GM10266 (cell line): Measurements from ENCODE around the gene TBC1D16.

Experiments used
- DNase-seq: peaks from one replicate; pipeline ENCODE4 v3.0.0; 2012; ENCODE audit errors: extremely low spot score
- TF ChIP-seq, protein P1 (sequence below): IDR thresholded peaks from 2 replicates; pipeline ENCODE4 v1.5.1; 2012; ENCODE audit warnings: mild to moderate bottlenecking, low read depth; ENCODE audit not compliant: control insufficient read depth, insufficient read depth; ENCODE audit errors: missing control alignments

Gene TBC1D16

DNA sequence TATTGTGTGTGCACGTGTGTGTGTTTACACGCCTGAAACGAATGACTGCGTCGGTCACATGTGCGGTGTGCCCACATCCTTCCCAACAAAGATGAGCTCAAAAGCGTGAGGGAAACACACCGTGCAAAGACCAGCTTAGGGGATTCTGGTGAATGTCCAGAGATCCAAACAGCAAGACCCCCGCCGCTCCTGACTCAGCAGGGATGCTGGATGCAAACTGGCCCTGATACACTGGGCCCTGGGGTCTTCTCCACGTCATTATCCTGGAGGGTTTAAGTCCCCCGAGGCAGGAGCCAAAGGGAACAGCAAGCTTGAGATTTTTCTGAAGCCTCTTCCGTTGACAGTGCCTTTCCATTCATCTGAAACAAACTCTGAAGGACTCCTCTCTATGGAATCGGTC lies 59.2 kb downstream of the TBC1D16 start:
- TF ChIP-seq, protein P1, sequence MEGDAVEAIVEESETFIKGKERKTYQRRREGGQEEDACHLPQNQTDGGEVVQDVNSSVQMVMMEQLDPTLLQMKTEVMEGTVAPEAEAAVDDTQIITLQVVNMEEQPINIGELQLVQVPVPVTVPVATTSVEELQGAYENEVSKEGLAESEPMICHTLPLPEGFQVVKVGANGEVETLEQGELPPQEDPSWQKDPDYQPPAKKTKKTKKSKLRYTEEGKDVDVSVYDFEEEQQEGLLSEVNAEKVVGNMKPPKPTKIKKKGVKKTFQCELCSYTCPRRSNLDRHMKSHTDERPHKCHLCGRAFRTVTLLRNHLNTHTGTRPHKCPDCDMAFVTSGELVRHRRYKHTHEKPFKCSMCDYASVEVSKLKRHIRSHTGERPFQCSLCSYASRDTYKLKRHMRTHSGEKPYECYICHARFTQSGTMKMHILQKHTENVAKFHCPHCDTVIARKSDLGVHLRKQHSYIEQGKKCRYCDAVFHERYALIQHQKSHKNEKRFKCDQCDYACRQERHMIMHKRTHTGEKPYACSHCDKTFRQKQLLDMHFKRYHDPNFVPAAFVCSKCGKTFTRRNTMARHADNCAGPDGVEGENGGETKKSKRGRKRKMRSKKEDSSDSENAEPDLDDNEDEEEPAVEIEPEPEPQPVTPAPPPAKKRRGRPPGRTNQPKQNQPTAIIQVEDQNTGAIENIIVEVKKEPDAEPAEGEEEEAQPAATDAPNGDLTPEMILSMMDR, result no peak
- DNase-seq, result no peak

DNA sequence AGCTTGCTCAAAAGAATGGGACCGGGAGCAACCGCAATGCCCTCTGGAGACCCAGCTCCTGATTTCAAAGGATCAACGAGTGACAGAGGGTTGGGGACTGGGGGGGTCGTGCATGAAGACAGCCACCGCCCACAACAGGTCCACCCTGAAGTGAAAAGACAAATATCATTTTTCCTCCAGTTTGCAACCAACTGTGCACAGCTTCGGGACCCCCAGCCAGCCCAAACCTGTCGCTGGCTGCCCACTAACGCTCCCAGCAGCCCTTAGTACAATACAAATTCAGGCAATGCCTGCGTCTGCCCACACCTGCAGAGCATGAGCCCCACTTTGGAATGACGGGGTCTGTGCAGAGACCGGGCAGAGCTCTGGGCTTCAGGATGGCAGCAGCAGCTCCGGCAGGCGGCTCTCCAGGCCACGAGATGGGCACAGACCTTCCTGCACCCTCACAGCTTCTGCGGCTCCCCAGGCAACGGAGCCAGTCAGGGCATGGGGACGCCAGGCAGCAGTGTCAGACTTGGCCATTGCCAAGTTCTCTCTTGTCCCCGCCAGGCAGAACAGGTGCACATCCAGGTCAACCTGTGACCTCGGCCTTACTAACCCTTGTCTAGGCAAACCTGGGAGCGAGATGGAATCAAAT lies 60.1 kb downstream of the TBC1D16 start:
- TF ChIP-seq, protein P1, result no peak
- DNase-seq, result no peak

DNA sequence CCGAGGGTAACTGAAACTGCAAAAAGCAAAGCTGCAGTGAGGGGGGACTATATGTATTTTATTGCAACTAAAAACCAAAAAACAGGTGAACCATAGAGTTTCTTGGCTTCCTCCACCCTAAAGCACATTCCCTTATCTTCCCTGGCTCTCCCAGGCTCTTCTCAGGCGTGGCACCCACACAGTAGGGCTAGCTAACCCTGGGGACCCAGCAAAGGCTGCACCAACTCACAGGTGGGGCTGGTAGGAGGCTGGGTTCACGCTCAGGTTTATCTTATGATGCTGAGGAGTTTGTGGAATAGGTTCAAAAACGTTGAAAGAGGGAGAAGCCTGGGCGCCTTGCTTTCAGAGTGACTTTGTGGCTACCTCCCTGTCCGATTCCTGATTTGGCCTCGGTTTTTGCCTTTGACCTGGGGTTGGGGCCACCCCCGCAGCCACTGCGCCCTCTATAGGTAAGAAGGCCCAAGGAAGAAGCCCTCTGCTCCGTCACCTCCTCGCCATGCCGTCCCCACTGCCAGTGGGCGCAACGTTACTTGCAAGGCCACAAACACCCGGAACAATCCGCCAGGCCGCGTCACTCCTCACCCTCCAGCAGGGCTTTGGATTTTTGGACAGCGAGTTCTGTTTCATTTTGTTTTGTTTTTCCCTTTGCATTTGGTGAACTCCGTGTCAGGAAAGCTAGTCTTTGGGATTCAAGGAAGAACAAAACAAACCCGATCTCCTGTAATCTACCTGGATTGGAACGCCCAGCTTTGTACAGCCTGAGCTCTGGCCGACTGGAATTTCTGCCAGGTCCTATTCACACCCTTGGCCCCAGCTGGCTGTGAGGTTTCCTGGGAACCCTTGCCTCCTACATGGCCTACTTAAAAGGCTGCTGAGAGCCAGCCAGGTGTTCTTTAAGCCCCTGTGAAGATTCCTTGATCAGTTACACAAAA lies 60.8 kb downstream of the TBC1D16 start:
- TF ChIP-seq, protein P1, result peak; percentile 43
- DNase-seq, result no peak

DNA sequence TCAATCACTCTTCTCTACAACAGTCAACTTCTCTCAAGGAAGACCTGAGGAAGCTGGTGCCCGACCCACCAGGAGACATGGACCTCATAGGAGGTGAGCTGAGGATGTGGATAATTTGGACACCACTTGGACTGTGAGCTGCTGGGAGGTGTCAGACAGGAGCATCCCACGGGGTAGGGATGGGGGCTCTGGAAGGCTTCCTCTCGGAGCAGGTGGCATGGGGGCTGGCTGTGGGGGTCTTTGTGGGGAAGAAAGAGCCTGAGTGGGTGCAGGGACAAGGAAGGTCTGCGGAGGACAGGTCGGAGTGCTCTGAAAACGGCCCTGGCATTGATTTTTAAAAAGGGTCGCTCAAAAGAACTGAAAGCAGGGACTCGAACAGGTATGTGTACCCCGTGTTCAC lies 64.0 kb downstream of the TBC1D16 start:
- no peak for DNase-seq
- TF ChIP-seq, protein P1, result no peak

DNA sequence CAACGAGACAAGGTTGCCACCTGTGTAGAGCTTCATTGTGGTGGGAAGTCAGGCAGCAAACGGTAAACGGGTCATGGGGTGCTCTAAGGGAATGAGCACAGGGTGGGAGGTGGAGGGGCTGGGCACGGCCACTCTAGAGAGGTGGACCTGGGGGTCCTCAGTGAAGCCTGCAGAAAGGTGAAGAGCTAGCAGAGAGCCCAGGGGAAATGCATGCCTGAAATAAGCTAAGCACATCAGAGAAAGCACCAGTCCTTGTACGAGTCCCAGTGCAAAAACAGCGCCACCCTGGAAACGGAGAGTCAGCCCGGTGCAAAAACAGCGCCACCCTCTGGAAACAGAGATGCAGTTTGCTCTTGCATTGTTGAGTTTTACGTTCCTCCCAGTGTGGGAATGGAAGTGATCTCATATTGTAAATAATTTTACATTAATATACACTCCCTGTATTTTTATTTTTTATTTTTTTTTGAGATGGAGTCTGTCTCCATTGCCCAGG lies 65.0 kb downstream of the TBC1D16 start:
- TF ChIP-seq, protein P1, result peak; percentile 71
- peak; percentile 64 for DNase-seq

DNA sequence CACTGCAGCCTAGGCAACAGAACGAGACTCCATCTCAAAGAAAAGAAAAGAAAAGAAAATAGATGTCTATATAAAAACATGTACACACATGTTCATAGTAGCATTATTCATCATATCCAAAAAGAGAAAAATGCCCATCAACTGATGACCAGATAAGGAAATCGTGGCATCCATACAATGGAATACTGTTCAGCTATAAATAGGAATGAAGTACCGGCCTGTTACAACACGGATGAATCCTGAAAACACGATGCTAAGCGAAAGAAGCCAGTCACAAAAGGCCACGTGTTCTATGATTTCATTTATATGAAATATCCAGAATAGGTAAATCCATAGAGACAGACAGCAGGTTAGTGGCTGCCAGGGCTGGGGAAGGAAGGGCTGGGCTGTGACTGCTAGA lies 65.8 kb downstream of the TBC1D16 start:
- TF ChIP-seq, protein P1, result no peak
- no peak for DNase-seq

DNA sequence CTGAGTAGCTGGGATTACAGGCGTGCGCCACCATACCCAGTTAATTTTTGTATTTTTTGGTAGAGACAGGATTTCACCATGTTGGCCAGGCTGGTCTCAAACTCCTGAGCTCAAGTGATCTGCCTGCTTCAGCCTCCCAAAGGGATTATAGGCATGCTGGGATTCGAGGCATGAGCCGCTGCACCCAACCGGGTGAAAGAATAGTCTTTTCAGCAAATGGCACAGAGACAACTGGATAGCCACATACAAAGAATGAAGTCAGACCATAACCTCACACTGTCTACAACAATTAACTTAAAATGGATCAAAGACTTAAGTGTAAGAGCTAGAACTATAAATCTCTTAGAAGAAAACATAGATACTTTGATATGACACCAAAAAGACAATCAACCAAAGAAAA lies 67.6 kb downstream of the TBC1D16 start:
- DNase-seq, result no peak
- TF ChIP-seq, protein P1, result no peak
